Stimulated activated CD8-positive, alpha-beta memory T cell treated with anti-CD3 and anti-CD28 coated beads, Interleukin-7, amount 100 ng/mL, for 4 hours (primary cell): ENCODE data around the gene OBP2A.

Experiments used
- DNase-seq, 2 donors: peaks; one replicate each; pipeline ENCODE4 v3.0.0-alpha.2; 2020; ENCODE audit warnings: low read depth in 2 of 2

OBP2A gene

GRCh38 chr9:135577256-135577655 is 31.3 kb downstream of the OBP2A start:
- DNase-seq: no peak

GRCh38 chr9:135579356-135579755 is 33.4 kb downstream of the OBP2A start:
- DNase-seq: no peak

GRCh38 chr9:135579889-135580660 is 34.1 kb downstream of the OBP2A start:
- DNase-seq: no peak

GRCh38 chr9:135580664-135581380 is 34.9 kb downstream of the OBP2A start:
- DNase-seq: no peak

- DNase-seq: no peak
Measured at GRCh38 chr9:135581636-135582426, 35.9 kb downstream of the OBP2A start.

GRCh38 chr9:135582541-135582940 is 36.6 kb downstream of the OBP2A start:
- DNase-seq: no peak

GRCh38 chr9:135582966-135583687 is 37.2 kb downstream of the OBP2A start:
- no peak for DNase-seq

- DNase-seq: no peak
Measured at GRCh38 chr9:135583688-135584011, 37.7 kb downstream of the OBP2A start.

- DNase-seq: no peak
Measured at GRCh38 chr9:135584371-135584770, 38.4 kb downstream of the OBP2A start.

GRCh38 chr9:135584934-135585333 is 39.0 kb downstream of the OBP2A start:
- DNase-seq: no peak

- no peak for DNase-seq
Measured at GRCh38 chr9:135586601-135587109, 40.7 kb downstream of the OBP2A start.

- DNase-seq: no peak
Measured at GRCh38 chr9:135587658-135588057, 41.7 kb downstream of the OBP2A start.

- DNase-seq: no peak
Measured at GRCh38 chr9:135588371-135588770, 42.4 kb downstream of the OBP2A start.

GRCh38 chr9:135588886-135589595 is 43.1 kb downstream of the OBP2A start:
- no peak for DNase-seq

GRCh38 chr9:135589596-135590485 is 43.9 kb downstream of the OBP2A start:
- DNase-seq: no peak

- DNase-seq: no peak
Measured at GRCh38 chr9:135590486-135591079, 44.7 kb downstream of the OBP2A start.

GRCh38 chr9:135591506-135592330 is 45.8 kb downstream of the OBP2A start:
- no peak for DNase-seq

GRCh38 chr9:135592331-135592590 is 46.3 kb downstream of the OBP2A start:
- DNase-seq: no peak

- no peak for DNase-seq
Measured at GRCh38 chr9:135592625-135593024, 46.7 kb downstream of the OBP2A start.
